Panc1 (cell line): ENCODE measurements around the gene EVX2. TPM values are rescaled to one million over a fixed set of nuclear protein-coding genes. Genes with fewer than 3 reads are reported as not detected.

ENCODE experiments used
- ATAC-seq: fragments of 200-7000 bp; cut with Tn5 transposase; 2 replicates; pipeline ENCODE4 v1.9.1; 2020; ENCODE audit warnings: mild to moderate bottlenecking, moderate library complexity
- BruUV-seq: library from RNA; stranded (reverse); fragments of 400-500 nt; replicated peaks from 2 replicates; lab custom pipeline; 2021; lab: Mats Ljungman, UMichigan
- CTCF ChIA-PET: fragments of 300-600 bp; sonication (Branson Sonifier 250); formaldehyde crosslinking; loops from one replicate; lab custom pipeline; 2022; ENCODE audit warnings: antibody characterized with exemption; lab: Charles Lee
- POLR2A ChIA-PET: fragments of 300-600 bp; sonication (Branson Sonifier 250); formaldehyde crosslinking; loops from one replicate; lab custom pipeline; 2022; ENCODE audit warnings: antibody characterized with exemption; lab: Charles Lee
- DNase-seq: peaks from one replicate; pipeline ENCODE4 v3.0.0-alpha.2; 2010; ENCODE audit warnings: low read depth, low spot score
- H3K27ac ChIP-seq: 2 replicates; pipeline ENCODE4 v1.5.1; 2011; ENCODE audit warnings: mild to moderate bottlenecking, low read length, inconsistent platforms
- H3K27me3 ChIP-seq: fragments of 200-500 bp; sonication (Bioruptor generic); 2 replicates; pipeline ENCODE4 v1.6.0; 2014; ENCODE audit warnings: low read length, inconsistent platforms; ENCODE audit not compliant: control insufficient read depth, insufficient read depth
- H3K36me3 ChIP-seq: fragments of 200-500 bp; sonication (Bioruptor generic); 2 replicates; pipeline ENCODE4 v1.5.1; 2014; ENCODE audit warnings: inconsistent platforms, mild to moderate bottlenecking, low read length, moderate library complexity; ENCODE audit not compliant: control insufficient read depth, insufficient read depth
- H3K4me1 ChIP-seq: 2 replicates; pipeline ENCODE4 v1.5.1; 2011; ENCODE audit warnings: inconsistent platforms, mild to moderate bottlenecking, low read length, moderate library complexity; ENCODE audit not compliant: control insufficient read depth, insufficient read depth
- H3K4me3 ChIP-seq, 2 experiments: 2 replicates each; pipeline ENCODE4 v1.5.1; 2011 to 2012; ENCODE audit warnings: low read depth in 2 of 2, low read length in 2 of 2, mild to moderate bottlenecking in 2 of 2, inconsistent platforms in 1 of 2, moderate library complexity in 1 of 2
- H3K9me3 ChIP-seq: fragments of 200-500 bp; sonication (Bioruptor generic); 2 replicates; pipeline ENCODE4 v1.5.1; 2014; ENCODE audit warnings: low read depth, mild to moderate bottlenecking, inconsistent platforms, low read length, moderate library complexity; ENCODE audit not compliant: control insufficient read depth, insufficient read depth
- CTCF ChIP-seq: fragments of 450-650 bp; IDR thresholded peaks from 2 replicates; pipeline ENCODE4 v1.5.1; 2017; ENCODE audit warnings: mild to moderate bottlenecking
- POLR2AphosphoS5 ChIP-seq: IDR thresholded peaks from 2 replicates; pipeline ENCODE4 v1.6.1; 2012; ENCODE audit warnings: mild to moderate bottlenecking, low read depth, low read length, moderate library complexity
- REST ChIP-seq, 2 experiments: IDR thresholded peaks; 2 replicates each; pipeline ENCODE4 v1.6.1; 2011 to 2012; ENCODE audit warnings: low read depth in 2 of 2, control low read depth in 1 of 2, low read length in 1 of 2, mild to moderate bottlenecking in 1 of 2, moderate library complexity in 1 of 2; ENCODE audit not compliant: insufficient read depth in 1 of 2
- SIN3A ChIP-seq: IDR thresholded peaks from 2 replicates; pipeline ENCODE4 v1.6.1; 2012; ENCODE audit warnings: low read depth, mild to moderate bottlenecking, low read length, moderate library complexity, borderline replicate concordance; ENCODE audit not compliant: insufficient read depth
- TCF7L2 ChIP-seq: IDR thresholded peaks from 2 replicates; pipeline ENCODE4 v1.6.1; 2011; ENCODE audit warnings: mild to moderate bottlenecking, low read depth, low read length, inconsistent platforms
- in situ Hi-C: cut with HindIII; loops from 2 replicates; pipeline ENCODE4 v1.10.0; 2016; ENCODE audit warnings: low sequenced_read_pairs, low pct_unique_long_range_greater_than_20kb
- intact Hi-C: fragments of 100-400 bp; cut with micrococcal nuclease; formaldehyde crosslinking; loops from one replicate; pipeline ENCODE4 v1.10.0; 2022; ENCODE audit not compliant: unreplicated experiment
- total RNA-seq: library from RNA; stranded (reverse); gene quantifications from one replicate; pipeline ENCODE4 v1.2.1, GENCODE V29; 2021; ENCODE audit not compliant: unreplicated experiment

The EVX2 gene
- total RNA-seq, 1 experiment from 2014 or later: not detected

- Histone ChIP-seq H3K27me3 (0 out of 2 replicates have a peak, but pooled peaks cover 3% of the 10 kb centered on the region), H3K9me3 (no peaks in the 10 kb centered on the region), H3K4me1 (peaks cover 8% of the 10 kb centered on the region), H3K4me3 (no peak overlapping the region), H3K36me3 (no peaks in the 10 kb centered on the region), H3K27ac (no peak overlapping the region)
- no peak for DNase-seq
- ChIA-PET CTCF (no interaction called here), POLR2A (no interaction called here)
- intact Hi-C loops (no loop called here), in situ Hi-C loops (no loop called here)
- ATAC-seq: no peak
- no TSS peak for BruUV-seq
- TF ChIP-seq TCF7L2: no peak
- no peak for TF ChIP-seq CTCF
- TF ChIP-seq POLR2AphosphoS5: no peak
- TF ChIP-seq SIN3A: no peak
Measured at GRCh38 chr2:176107731-176108181, 24.0 kb upstream of the EVX2 start.

DNA sequence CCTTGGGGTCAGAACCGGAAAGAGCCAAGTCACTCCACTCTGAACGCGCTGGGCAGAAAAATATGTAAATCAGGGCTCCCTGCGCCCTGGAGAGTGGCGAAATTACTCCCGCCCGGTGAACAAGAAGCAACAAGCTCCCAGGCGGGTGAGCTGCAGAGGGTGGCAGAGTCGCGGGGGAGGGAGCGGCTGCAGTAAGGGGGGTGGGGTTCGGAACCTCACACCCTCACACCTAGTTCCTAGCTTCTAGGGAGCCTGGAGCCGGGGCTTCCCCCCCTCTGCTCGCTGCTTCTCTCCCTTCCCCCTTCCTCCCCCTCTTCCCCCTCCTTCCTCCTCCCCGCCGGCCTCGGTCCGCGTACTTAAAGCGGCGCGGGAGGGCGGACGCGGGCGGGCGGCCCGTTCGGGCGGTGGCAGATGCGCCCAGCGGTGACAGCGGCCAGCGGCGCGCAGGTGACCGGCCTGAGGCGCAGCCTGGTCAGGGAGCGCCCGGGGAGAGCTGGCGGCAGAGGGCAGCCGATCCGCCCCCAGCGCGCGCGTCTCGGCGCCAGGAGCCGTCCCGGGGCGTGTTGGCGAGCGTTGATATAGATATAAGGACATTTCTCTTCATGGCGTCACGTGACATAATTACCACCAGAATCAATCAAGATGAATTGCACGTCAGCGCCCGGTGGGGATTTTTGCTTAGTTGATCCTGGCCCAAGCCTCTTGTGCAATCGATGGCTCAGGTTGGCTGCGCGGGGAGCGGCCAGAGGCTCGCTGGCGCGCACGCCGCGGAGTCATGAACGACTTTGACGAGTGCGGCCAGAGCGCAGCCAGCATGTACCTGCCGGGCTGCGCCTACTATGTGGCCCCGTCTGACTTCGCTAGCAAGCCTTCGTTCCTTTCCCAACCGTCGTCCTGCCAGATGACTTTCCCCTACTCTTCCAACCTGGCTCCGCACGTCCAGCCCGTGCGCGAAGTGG is 23.1 kb upstream of the EVX2 start, which contains the start of gene HOXD11:
TSS of gene HOXD11 (plus strand) at position 700 of the 959 bp plus-strand sequence. CDS start at position 776, 76 bp downstream.
- POLR2A ChIA-PET: interaction anchor here (0.6 to 0.8 kb wide), 2 partner anchors 103 to 530 kb away, joined by 4 to 7 read pairs; no protein-coding TSS in a partner anchor
- Histone ChIP-seq H3K36me3 (no peaks in the 10 kb centered on the region), H3K4me3 (peak within 1 kb of the TSS; percentile 41 to 43), H3K27ac (no peak within 1 kb of the TSS), H3K9me3 (no peaks in the 10 kb centered on the region), H3K27me3 (0 out of 2 replicates have a peak, but pooled peaks cover 3% of the 10 kb centered on the region), H3K4me1 (peaks cover 8% of the 10 kb centered on the region)
- DNase-seq (no peak), ATAC-seq (peak; percentile 63)
- intact Hi-C loops: no loop called here
- in situ Hi-C loops: no loop called here
- BruUV-seq: no TSS peak
- CTCF ChIA-PET: interaction anchor here (0.7 to 0.8 kb wide), 2 partner anchors 32 to 545 kb away, joined by 3 read pairs; no protein-coding TSS in a partner anchor
- no peak for TF ChIP-seq CTCF
- no peak for TF ChIP-seq SIN3A
- TF ChIP-seq TCF7L2: no peak
- TF ChIP-seq POLR2AphosphoS5: no peak
- TF ChIP-seq REST (IDR thresholded peaks at IDR 0.05; ENCODE audit: insufficient read depth in 1 of 2, low read depth in 2 of 2, low read length in 1 of 2): no peak
